GM12801 (cell line): ENCODE measurements around the gene TMEM63C.

Experiments
- CTCF ChIP-seq: IDR thresholded peaks from one replicate; pipeline ENCODE4 v1.5.1; 2011; ENCODE audit warnings: control low read depth; ENCODE audit not compliant: insufficient read length; ENCODE audit errors: extremely low read depth

TMEM63C gene

GRCh38 chr14:77303417-77304156, 122.0 kb downstream of the TMEM63C start:
- TF ChIP-seq CTCF = no peak

- TF ChIP-seq CTCF = no peak
Measured at GRCh38 chr14:77305696-77306095, 124.1 kb downstream of the TMEM63C start.

GRCh38 chr14:77306416-77306815, 124.8 kb downstream of the TMEM63C start:
- TF ChIP-seq CTCF = no peak

- TF ChIP-seq CTCF = no peak
Measured at GRCh38 chr14:77306851-77307496, 125.4 kb downstream of the TMEM63C start.
